Measurements from ENCODE around the gene ELMO1.

Gene ELMO1

DNA sequence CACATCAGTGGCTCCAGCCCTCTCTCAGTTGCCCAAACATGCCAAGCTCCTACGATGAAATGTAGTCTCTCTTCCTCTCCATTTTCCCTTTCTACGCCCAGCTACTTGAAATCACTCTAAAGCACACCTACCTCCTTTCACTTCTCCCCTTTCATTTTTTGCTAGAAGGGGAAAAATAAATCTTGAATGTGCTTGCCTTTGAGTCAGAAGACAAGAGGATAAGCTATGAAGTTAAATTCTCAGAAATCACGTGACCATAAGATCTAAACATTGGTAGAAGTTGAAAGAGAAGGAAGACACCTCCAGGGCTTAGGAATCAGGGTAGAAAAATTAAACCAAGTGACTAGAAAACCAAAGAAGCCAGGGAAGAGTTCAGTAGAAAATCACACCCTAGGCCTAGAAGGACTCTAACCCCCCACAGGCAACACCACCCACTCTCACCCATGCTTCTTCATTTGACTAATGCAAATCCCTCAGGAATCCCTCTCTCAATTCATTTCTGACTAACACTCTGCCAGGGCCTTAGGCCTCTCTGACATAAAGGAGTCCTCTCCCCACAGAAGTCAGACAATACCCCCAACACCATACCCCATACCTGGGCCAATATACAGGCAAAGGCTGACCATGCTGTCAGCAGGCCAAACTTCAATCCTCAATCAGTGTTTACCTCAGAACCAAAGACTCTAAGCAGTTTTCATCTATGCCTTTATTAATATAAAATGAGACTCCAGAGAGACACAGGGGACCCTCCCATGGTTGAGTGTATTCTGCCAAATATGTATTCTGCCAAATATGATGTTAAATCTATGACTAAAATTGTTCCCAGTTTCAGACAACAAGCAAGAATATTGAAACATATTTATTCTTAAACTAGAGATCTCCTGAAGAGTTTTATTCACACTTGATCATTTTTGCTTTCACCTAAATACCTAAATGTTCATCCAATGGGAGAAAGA lies 84.8 kb downstream of the ELMO1 start:
- H3K4me3 ChIP-seq: no peak overlapping the region
- no peaks in the 10 kb centered on the region for H3K27me3 ChIP-seq
- no peak overlapping the region for H3K27ac ChIP-seq
- H3K4me1 ChIP-seq: no peaks in the 10 kb centered on the region
- intact Hi-C loops (cut with DNase I; ENCODE audit: low total_unique reads): no loop called here
- TF ChIP-seq, protein P1, sequence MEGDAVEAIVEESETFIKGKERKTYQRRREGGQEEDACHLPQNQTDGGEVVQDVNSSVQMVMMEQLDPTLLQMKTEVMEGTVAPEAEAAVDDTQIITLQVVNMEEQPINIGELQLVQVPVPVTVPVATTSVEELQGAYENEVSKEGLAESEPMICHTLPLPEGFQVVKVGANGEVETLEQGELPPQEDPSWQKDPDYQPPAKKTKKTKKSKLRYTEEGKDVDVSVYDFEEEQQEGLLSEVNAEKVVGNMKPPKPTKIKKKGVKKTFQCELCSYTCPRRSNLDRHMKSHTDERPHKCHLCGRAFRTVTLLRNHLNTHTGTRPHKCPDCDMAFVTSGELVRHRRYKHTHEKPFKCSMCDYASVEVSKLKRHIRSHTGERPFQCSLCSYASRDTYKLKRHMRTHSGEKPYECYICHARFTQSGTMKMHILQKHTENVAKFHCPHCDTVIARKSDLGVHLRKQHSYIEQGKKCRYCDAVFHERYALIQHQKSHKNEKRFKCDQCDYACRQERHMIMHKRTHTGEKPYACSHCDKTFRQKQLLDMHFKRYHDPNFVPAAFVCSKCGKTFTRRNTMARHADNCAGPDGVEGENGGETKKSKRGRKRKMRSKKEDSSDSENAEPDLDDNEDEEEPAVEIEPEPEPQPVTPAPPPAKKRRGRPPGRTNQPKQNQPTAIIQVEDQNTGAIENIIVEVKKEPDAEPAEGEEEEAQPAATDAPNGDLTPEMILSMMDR (IDR thresholded peaks at IDR 0.05): no peak
- no peaks in the 10 kb centered on the region for H3K9me3 ChIP-seq
- no peaks in the 10 kb centered on the region for H3K36me3 ChIP-seq
- DNase-seq: no peak

DNA sequence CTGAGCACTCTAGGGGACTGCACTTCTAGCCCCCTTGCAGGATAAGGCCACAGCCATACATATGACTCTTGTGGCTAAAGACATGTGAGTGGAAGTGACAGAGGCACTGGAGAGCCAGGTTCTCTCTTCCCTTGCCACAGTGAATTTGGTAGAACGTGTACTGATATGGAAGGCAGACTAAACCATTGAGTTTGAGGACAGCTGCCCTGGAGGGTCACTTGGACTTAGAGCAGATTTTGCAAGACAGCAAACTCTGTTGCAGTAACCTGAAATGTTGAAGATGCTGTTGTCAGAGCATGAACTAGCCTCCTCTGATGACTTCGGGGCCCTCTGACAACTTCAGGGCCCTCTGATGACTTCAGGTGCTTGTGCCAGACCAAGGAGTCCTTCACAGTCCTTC lies 85.9 kb downstream of the ELMO1 start:
- Histone ChIP-seq H3K4me3 (no peak overlapping the region), H3K27ac (no peak overlapping the region), H3K9me3 (no peaks in the 10 kb centered on the region), H3K27me3 (no peaks in the 10 kb centered on the region), H3K36me3 (no peaks in the 10 kb centered on the region), H3K4me1 (no peaks in the 10 kb centered on the region)
- intact Hi-C loops (cut with DNase I; ENCODE audit: low total_unique reads): no loop called here
- DNase-seq: no peak
- TF ChIP-seq, protein P1 (IDR thresholded peaks at IDR 0.05): no peak

GRCh38 chr7:37360484-37360883 lies 88.2 kb downstream of the ELMO1 start:
- no peak overlapping the region for H3K27ac ChIP-seq
- H3K9me3 ChIP-seq: no peaks in the 10 kb centered on the region
- intact Hi-C loops (cut with DNase I; ENCODE audit: low total_unique reads): no loop called here
- no peak for DNase-seq
- TF ChIP-seq, protein P1 (IDR thresholded peaks at IDR 0.05): no peak
- no peaks in the 10 kb centered on the region for H3K36me3 ChIP-seq
- H3K4me3 ChIP-seq: no peak overlapping the region
- H3K4me1 ChIP-seq: peaks cover 0 to 4% (median 2%) of the 10 kb centered on the region in 4 donors
- no peaks in the 10 kb centered on the region for H3K27me3 ChIP-seq

GRCh38 chr7:37359662-37360444 lies 88.8 kb downstream of the ELMO1 start:
- H3K9me3 ChIP-seq: no peaks in the 10 kb centered on the region
- H3K27me3 ChIP-seq: no peaks in the 10 kb centered on the region
- no peak overlapping the region for H3K4me3 ChIP-seq
- H3K4me1 ChIP-seq: peaks cover 0 to 9% (median 9%) of the 10 kb centered on the region in 4 donors
- TF ChIP-seq, protein P1 (IDR thresholded peaks at IDR 0.05): no peak
- no peak for DNase-seq
- H3K27ac ChIP-seq: no peak overlapping the region
- no peaks in the 10 kb centered on the region for H3K36me3 ChIP-seq
- intact Hi-C loops (cut with DNase I; ENCODE audit: low total_unique reads): no loop called here

GRCh38 chr7:37359180-37359579 lies 89.5 kb downstream of the ELMO1 start:
- Histone ChIP-seq H3K4me3 (no peak overlapping the region), H3K36me3 (no peaks in the 10 kb centered on the region), H3K27ac (no peak overlapping the region), H3K27me3 (no peaks in the 10 kb centered on the region), H3K4me1 (peaks cover 0 to 16% (median 15%) of the 10 kb centered on the region in 4 donors), H3K9me3 (no peaks in the 10 kb centered on the region)
- TF ChIP-seq, protein P1 (IDR thresholded peaks at IDR 0.05): no peak
- no peak for DNase-seq
- intact Hi-C loops (cut with DNase I; ENCODE audit: low total_unique reads): no loop called here

All from tibial artery (tissue), 4 donors.